Adrenal gland (tissue), 12 donors: ENCODE results near the gene GP1BA. TPM values are rescaled to one million over a fixed set of nuclear protein-coding genes. Genes with fewer than 3 reads are reported as not detected.

Experiments used
- DNase-seq, 7 donors: peaks; one replicate each; pipeline ENCODE4 v3.0.0-alpha.2; 2019 to 2020
- H3K27ac ChIP-seq, 5 donors: fragments of 200-600 bp; sonication (generic) in 4 of 5; 1 replicate in 3 of 5; 2 replicates in 2 of 5; pipeline versions ENCODE4 v1.5.1 to v1.8.0; 2016 to 2020; ENCODE audit warnings: mild to moderate bottlenecking in 1 of 5
- H3K27me3 ChIP-seq: fragments of 200-600 bp; 2 replicates; pipeline ENCODE4 v1.8.0; 2021
- H3K36me3 ChIP-seq, 2 donors: fragments of 200-600 bp; replicated peaks in 1 of 2; 1 replicate in 1 of 2; 2 replicates in 1 of 2; pipeline versions ENCODE4 v1.5.1 to v1.8.0; 2018 to 2022
- H3K4me1 ChIP-seq, 2 donors: fragments of 200-600 bp; replicated peaks in 1 of 2; 1 replicate in 1 of 2; 2 replicates in 1 of 2; pipeline versions ENCODE4 v1.5.1 to v1.8.0; 2018 to 2021
- H3K4me3 ChIP-seq, 4 donors: fragments of 200-600 bp; sonication (generic) in 3 of 4; one replicate each; pipeline ENCODE4 v1.5.1; 2016 to 2018
- H3K9me3 ChIP-seq, 3 donors: fragments of 200-600 bp; sonication (generic) in 1 of 3; replicated peaks in 1 of 3; 1 replicate in 2 of 3; 2 replicates in 1 of 3; pipeline versions ENCODE4 v1.5.1 to v1.8.0; 2016 to 2021
- POLR2A ChIP-seq, 2 donors: fragments of 450-650 bp; IDR thresholded peaks; one replicate each; pipeline ENCODE4 v1.6.1; 2017; ENCODE audit warnings: antibody characterized with exemption in 2 of 2, mild to moderate bottlenecking in 2 of 2, moderate library complexity in 1 of 2
- WGBS, 4 donors: extraction: QIAGEN DNeasy Blood & Tissue Kit in 2 of 4; methylation state at CpG; one replicate each; pipeline versions ENCODE4 v1.1.5 to v1.1.7; 2013 to 2017; 5-methylcytosine and 5-hydroxymethylcytosine counted together
- intact Hi-C, 2 donors: fragments of 100-400 bp; cut with DNase I; formaldehyde crosslinking; loops; one replicate each; pipeline versions ENCODE4 v1.14.1 to v1.15.0; 2022 to 2023
- polyA plus RNA-seq, 3 donors: library from polyadenylated mRNA; stranded (reverse); fragments of 200-250 nt in 2 of 3; fragments of 350-450 nt in 1 of 3; fragmentation: Illumina TruSeq in 1 of 3; extraction: RNeasy Lipid Tissue Mini Kit (QIAGEN cat#74804) in 1 of 3; gene quantifications; one replicate each; pipeline ENCODE4 v1.2.3, GENCODE V29; 2013 to 2014
- total RNA-seq, 9 donors: library from RNA; depleted of rRNA in 4 of 9; stranded (reverse); fragments of >200 nt in 4 of 9; fragments of 120-200 nt in 1 of 9; fragmentation: NEBNext Ultra II Directional in 1 of 9; extraction: Animal tissue kit (Norgen Biotek cat#: 25700) in 1 of 9; gene quantifications; one replicate each; pipeline versions ENCODE4 v1.1.0 to v1.2.4, GENCODE V29; 2013 to 2023
- TF ChIP-seq, protein P1 (sequence below), 6 experiments: fragments of 450-650 bp in 4 of 6; fragments of 200-600 bp in 2 of 6; sonication (generic) in 1 of 6; IDR thresholded peaks; 1 replicate in 5 of 6; 2 replicates in 1 of 6; pipeline versions ENCODE4 v1.5.1 to v1.8.0; 2016 to 2021; ENCODE audit warnings: antibody characterized with exemption in 6 of 6, mild to moderate bottlenecking in 2 of 6, moderate library complexity in 1 of 6
- donor health status: healthy with polysubstance abuse.
- donor health status: Bipolar disorder and iron deficiency.
- donor health status: DM: yes; HTN: yes; CAD: no.
- donor health status: DM: no; HTN: no; CAD: no.
- donor health status: DM: no; HTN: no; CAD: no.
- donor health status: DM: yes; HTN: yes; CAD: no.

GP1BA gene
- total and polyA plus RNA-seq, 12 donors = 0.08 to 0.17 TPM; not detected in 10

DNA sequence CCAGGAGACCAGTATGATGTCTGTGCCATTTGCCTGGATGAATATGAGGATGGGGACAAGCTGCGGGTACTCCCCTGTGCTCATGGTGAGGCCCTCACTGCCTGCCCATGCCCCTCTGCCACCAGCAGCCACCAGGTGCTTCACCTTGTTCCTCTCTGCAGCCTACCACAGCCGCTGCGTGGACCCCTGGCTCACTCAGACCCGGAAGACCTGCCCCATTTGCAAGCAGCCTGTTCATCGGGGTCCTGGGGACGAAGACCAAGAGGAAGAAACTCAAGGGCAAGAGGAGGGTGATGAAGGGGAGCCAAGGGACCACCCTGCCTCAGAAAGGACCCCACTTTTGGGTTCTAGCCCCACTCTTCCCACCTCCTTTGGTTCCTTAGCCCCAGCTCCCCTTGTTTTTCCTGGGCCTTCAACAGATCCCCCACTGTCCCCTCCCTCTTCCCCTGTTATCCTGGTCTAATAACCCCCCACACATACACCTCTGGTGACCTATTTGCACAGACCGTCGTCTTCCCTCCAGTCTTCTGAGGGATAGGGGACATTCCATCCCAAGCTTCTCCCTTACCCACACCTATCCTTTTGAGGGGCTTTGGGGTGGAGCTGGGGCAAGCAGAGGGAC lies 12.6 kb downstream of the GP1BA start:
- peaks cover 28 to 46% of the 10 kb centered on the region in 2 donors for H3K4me1 ChIP-seq
- intact Hi-C loops = no loop called here
- H3K9me3 ChIP-seq = no peaks in the 10 kb centered on the region
- TF ChIP-seq, protein P1, sequence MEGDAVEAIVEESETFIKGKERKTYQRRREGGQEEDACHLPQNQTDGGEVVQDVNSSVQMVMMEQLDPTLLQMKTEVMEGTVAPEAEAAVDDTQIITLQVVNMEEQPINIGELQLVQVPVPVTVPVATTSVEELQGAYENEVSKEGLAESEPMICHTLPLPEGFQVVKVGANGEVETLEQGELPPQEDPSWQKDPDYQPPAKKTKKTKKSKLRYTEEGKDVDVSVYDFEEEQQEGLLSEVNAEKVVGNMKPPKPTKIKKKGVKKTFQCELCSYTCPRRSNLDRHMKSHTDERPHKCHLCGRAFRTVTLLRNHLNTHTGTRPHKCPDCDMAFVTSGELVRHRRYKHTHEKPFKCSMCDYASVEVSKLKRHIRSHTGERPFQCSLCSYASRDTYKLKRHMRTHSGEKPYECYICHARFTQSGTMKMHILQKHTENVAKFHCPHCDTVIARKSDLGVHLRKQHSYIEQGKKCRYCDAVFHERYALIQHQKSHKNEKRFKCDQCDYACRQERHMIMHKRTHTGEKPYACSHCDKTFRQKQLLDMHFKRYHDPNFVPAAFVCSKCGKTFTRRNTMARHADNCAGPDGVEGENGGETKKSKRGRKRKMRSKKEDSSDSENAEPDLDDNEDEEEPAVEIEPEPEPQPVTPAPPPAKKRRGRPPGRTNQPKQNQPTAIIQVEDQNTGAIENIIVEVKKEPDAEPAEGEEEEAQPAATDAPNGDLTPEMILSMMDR (IDR thresholded peaks at IDR 0.05) = no peak
- no peak for DNase-seq
- no peaks in the 10 kb centered on the region for H3K27me3 ChIP-seq
- WGBS, 4 donors = 33 to 61% (median 52%) methylated on average over 4 to 8 of the region's 8 CpGs
- H3K36me3 ChIP-seq = peaks cover 0 to 49% of the 10 kb centered on the region in 2 donors
- peak overlapping the region; percentile 19 to 75 (median 53) for H3K27ac ChIP-seq
- H3K4me3 ChIP-seq = no peak overlapping the region

DNA sequence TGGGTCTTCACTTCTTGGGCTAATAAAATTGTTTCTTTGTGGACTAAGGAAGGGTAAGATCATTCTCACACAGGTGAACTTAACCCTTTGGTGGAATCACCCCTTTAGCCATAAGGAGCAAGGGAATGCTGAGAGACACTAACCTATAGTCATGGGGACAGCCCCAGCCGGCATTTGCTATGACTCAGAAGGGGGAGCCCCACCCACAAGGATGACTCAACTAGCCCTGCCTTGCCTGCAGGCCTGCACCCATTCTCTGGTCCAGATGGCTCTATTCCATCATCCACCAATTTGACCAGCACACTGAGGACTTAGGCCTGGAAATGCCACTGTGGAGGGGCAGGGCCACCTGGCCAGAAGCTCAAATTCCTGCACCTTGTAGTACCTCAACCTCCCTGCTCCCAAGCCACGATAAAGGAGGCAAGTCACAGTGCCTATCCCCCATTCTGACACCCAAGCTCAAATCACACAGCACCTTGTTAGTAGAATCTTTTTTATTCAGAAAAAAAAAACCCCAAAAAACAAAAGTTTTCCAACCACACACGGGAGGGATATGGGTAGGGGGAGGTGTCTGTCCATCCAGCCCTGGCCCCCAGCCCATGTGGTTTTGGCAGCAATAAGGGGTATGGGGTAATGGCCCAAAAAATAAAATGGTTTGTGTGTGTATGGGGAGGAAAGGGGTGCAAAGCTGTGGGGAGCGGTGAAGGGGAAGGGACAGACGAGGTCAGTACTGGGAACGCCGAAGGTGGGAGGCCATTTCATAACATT lies 13.3 kb downstream of the GP1BA start:
- TF ChIP-seq, protein P1 (IDR thresholded peaks at IDR 0.05) = no peak
- peak in 1 of 2 donors; percentile 16 for TF ChIP-seq POLR2A (IDR thresholded peaks at IDR 0.05)
- Histone ChIP-seq H3K4me3 (no peak overlapping the region), H3K9me3 (no peaks in the 10 kb centered on the region), H3K4me1 (peaks cover 32 to 51% of the 10 kb centered on the region in 2 donors), H3K36me3 (peaks cover 0 to 49% of the 10 kb centered on the region in 2 donors), H3K27me3 (no peaks in the 10 kb centered on the region), H3K27ac (peak overlapping the region in 4 of 5 donors; percentile 42 to 75 (median 60))
- DNase-seq = peak; percentile 75 to 92 (median 88)
- 25 to 37% (median 34%) methylated on average over 7 of the region's 7 CpGs for WGBS, 4 donors
- intact Hi-C loops = no loop called here

GRCh38 chr17:4945944-4946280 lies 13.8 kb downstream of the GP1BA start:
- peaks cover 0 to 49% of the 10 kb centered on the region in 2 donors for H3K36me3 ChIP-seq
- peak overlapping the region in 1 of 4 donors; percentile 85 for H3K4me3 ChIP-seq
- intact Hi-C loops = no loop called here

More at GRCh38 chr17:4945944-4946280, 13.8 kb downstream of the GP1BA start:
- no peak for TF ChIP-seq POLR2A (IDR thresholded peaks at IDR 0.05)
- TF ChIP-seq, protein P1 (IDR thresholded peaks at IDR 0.05) = no peak
- Histone ChIP-seq H3K4me1 (peaks cover 37 to 52% of the 10 kb centered on the region in 2 donors), H3K27ac (peak overlapping the region in 3 of 5 donors; percentile 53 to 99 (median 75)), H3K9me3 (no peaks in the 10 kb centered on the region), H3K27me3 (no peaks in the 10 kb centered on the region)
- 26 to 42% (median 38%) methylated on average over 4 of the region's 4 CpGs for whole genome bisulfite sequencing, 4 donors
- DNase-seq = no peak
